T1000 (cell line): ENCODE results near the gene DHRS1.

Experiments
- DNase-seq: peaks from one replicate; lab custom pipeline; 2025; ENCODE audit warnings: mixed read lengths; lab: John Stamatoyannopoulos, UW

DHRS1 gene

GRCh38 chr14:24262821-24263733, 36.5 kb downstream of the DHRS1 start, which contains the start of gene TGM1:
TSS of gene TGM1 (minus strand) at chr14:24263177. CDS start at chr14:24262352, 825 bp downstream.
- DNase-seq, result no peak

- DNase-seq, result no peak
These were observed 37.6 kb downstream of the DHRS1 start for GRCh38 chr14:24261969-24262327.

GRCh38 chr14:24261256-24261968, 38.2 kb downstream of the DHRS1 start:
- DNase-seq, result no peak

GRCh38 chr14:24260780-24261157, 38.8 kb downstream of the DHRS1 start:
- no peak for DNase-seq

GRCh38 chr14:24260026-24260779, 39.4 kb downstream of the DHRS1 start:
- DNase-seq, result no peak

GRCh38 chr14:24259282-24260025, 40.1 kb downstream of the DHRS1 start:
- no peak for DNase-seq

GRCh38 chr14:24258548-24259265, 40.9 kb downstream of the DHRS1 start:
- DNase-seq, result no peak

- DNase-seq, result no peak
These were observed 41.5 kb downstream of the DHRS1 start for GRCh38 chr14:24258119-24258518.

- no peak for DNase-seq
These were observed 42.6 kb downstream of the DHRS1 start for GRCh38 chr14:24256960-24257359.

- no peak for DNase-seq
These were observed 43.5 kb downstream of the DHRS1 start for GRCh38 chr14:24255931-24256711.

- DNase-seq, result no peak
These were observed 44.1 kb downstream of the DHRS1 start for GRCh38 chr14:24255438-24255837.

- DNase-seq, result no peak
These were observed 44.8 kb downstream of the DHRS1 start for GRCh38 chr14:24254630-24255392.

- no peak for DNase-seq
These were observed 45.6 kb downstream of the DHRS1 start for GRCh38 chr14:24253936-24254335.

- no peak for DNase-seq
These were observed 47.1 kb downstream of the DHRS1 start for GRCh38 chr14:24252289-24253124.

- no peak for DNase-seq
These were observed 47.7 kb downstream of the DHRS1 start for GRCh38 chr14:24251880-24252288.

- no peak for DNase-seq
These were observed 49.2 kb downstream of the DHRS1 start for GRCh38 chr14:24250354-24250753.

- no peak for DNase-seq
These were observed 50.2 kb downstream of the DHRS1 start for GRCh38 chr14:24249230-24250021.

- DNase-seq, result no peak
These were observed 52.2 kb downstream of the DHRS1 start for GRCh38 chr14:24247422-24247821.
